IgD-negative memory B cell (primary cell): ENCODE measurements around the gene EIF3B. TPM values are rescaled to one million over a fixed set of nuclear protein-coding genes. Genes with fewer than 3 reads are reported as not detected.
A peak's percentile ranks its signal among the peaks of the same experiment; 100 is the strongest.
"Not testable (repeated sequence)": the region's sequence is repeated elsewhere in the genome, so short reads cannot be mapped to it uniquely, and the experiment has no call there.

Experiments
- H3K27ac Mint-ChIP-seq, 3 donors: one replicate each; pipeline ENCODE4 v1.8.0; 2020 to 2022; ENCODE audit warnings: mild to moderate bottlenecking in 3 of 3, mixed read lengths in 3 of 3, moderate library complexity in 1 of 3
- H3K27me3 Mint-ChIP-seq: one replicate; pipeline ENCODE4 v1.8.0; 2021; ENCODE audit warnings: mixed read lengths
- H3K36me3 Mint-ChIP-seq: one replicate; pipeline ENCODE4 v1.8.0; 2020; ENCODE audit warnings: mild to moderate bottlenecking, mixed read lengths
- H3K4me1 Mint-ChIP-seq, 3 donors: one replicate each; pipeline ENCODE4 v1.8.0; 2020 to 2022; ENCODE audit warnings: mixed read lengths in 3 of 3, mild to moderate bottlenecking in 1 of 3
- H3K4me3 Mint-ChIP-seq, 4 donors: one replicate each; pipeline ENCODE4 v1.8.0; 2020 to 2022; ENCODE audit warnings: mild to moderate bottlenecking in 4 of 4, mixed read lengths in 4 of 4, moderate library complexity in 3 of 4
- H3K9me3 Mint-ChIP-seq, 3 donors: one replicate each; pipeline ENCODE4 v1.8.0; 2020 to 2021; ENCODE audit warnings: mixed read lengths in 3 of 3, mild to moderate bottlenecking in 1 of 3
- polyA plus RNA-seq: library from polyadenylated mRNA; unstranded; fragments of 300-500 nt; fragmentation: Illumina TruSeq; gene quantifications from one replicate; pipeline ENCODE4 v1.2.3, GENCODE V29; 2021

The EIF3B gene
- polyA plus RNA-seq, 1 donor from 2014 or later: 84.4 TPM

DNA sequence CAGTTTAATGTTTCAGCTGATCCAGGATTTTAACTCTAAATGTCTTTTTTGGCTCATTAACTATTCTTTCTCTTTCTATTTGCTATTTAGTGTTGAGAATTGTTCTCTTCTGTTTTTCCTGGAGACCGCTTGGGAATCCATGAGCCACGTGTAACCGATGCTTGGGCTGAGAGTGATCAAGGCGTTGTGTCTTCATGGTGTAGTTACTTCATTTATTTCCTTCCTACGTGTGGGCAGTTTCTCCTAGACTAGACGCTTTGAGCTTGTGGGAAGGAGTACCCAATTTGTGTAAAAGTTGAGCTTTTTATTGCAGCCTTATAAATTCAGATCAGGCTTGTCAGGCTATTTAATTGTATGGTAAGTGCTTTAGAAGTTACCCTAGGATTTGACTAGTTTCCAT, 2.9 kb downstream of the EIF3B start:
- Mint-ChIP-seq H3K27me3 (no peaks in the 10 kb centered on the region), H3K4me1 (peaks cover 10 to 35% (median 34%) of the 10 kb centered on the region in 3 donors), H3K9me3 (no peaks in the 10 kb centered on the region), H3K27ac (peak overlapping the region in 1 of 3 donors; percentile 1), H3K36me3 (no peaks in the 10 kb centered on the region), H3K4me3 (peak overlapping the region in 3 of 4 donors; percentile 18 to 93 (median 33))

DNA sequence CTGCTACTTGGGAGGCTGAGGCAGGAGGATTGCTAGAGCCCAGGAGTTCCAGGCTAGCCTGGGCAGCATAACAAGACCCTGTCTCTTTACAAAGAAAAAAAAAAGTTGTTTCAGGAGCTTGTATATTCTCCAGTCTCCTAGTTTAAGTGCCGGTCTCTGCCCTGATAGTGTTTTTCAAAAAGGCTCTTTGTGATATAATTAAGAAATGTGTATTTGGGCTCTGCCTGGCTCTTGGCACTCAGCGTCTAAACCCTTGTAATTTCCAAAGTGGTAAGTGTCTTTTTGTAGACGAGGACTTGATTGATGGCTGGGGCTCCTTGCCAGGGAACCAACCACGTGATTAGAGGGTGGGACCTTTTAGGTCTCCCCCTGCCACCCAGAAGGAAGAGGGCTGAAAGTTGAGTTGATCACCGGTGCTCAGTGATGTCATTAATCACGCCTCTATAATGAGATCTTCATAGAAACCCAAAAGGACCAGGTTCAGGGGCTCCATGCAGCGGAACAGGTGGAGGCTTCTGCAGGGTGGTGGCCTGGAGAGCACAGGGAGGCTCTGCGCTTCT, 4.4 kb downstream of the EIF3B start:
- H3K27ac Mint-ChIP-seq: peak overlapping the region in 2 of 3 donors; percentile 31 to 51
- H3K4me3 Mint-ChIP-seq: peak overlapping the region in 1 of 4 donors; percentile 33
- H3K9me3 Mint-ChIP-seq: no peaks in the 10 kb centered on the region
- H3K4me1 Mint-ChIP-seq: peaks cover 10 to 33% (median 29%) of the 10 kb centered on the region in 3 donors
- H3K27me3 Mint-ChIP-seq: no peaks in the 10 kb centered on the region
- H3K36me3 Mint-ChIP-seq: no peaks in the 10 kb centered on the region

- Mint-ChIP-seq H3K27me3 (no peaks in the 10 kb centered on the region), H3K4me1 (peaks cover 10 to 31% (median 29%) of the 10 kb centered on the region in 3 donors), H3K4me3 (peak overlapping the region in 2 of 4 donors; percentile 12 to 33), H3K9me3 (no peaks in the 10 kb centered on the region), H3K27ac (peak overlapping the region in 2 of 3 donors; percentile 31 to 51), H3K36me3 (no peaks in the 10 kb centered on the region)
Observed at GRCh38 chr7:2359610-2360009, 5.0 kb downstream of the EIF3B start.

DNA sequence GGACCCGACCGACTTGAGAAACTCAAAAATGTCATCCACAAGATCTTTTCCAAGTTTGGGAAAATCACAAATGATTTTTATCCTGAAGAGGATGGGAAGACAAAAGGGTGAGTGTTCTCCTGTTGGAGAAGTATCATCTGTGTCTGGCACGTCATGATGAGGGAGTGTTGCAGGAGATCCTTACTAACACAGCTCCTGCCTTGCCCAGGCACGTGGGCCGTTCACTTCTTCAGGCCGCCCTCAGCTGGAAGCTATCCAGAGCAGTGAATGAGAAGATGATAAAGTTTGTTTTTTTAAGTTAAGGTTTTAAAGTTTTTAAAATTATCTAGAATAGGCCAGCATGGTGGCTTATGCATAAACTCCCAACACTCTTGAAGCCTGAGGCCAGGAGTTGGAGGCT, 6.2 kb downstream of the EIF3B start:
- Mint-ChIP-seq H3K9me3 (no peaks in the 10 kb centered on the region), H3K4me3 (no peak overlapping the region), H3K27me3 (no peaks in the 10 kb centered on the region), H3K27ac (peak overlapping the region in 1 of 3 donors; percentile 21), H3K4me1 (peaks cover 8 to 31% (median 27%) of the 10 kb centered on the region in 3 donors), H3K36me3 (no peaks in the 10 kb centered on the region)

- H3K27me3 Mint-ChIP-seq: no peaks in the 10 kb centered on the region
- H3K4me1 Mint-ChIP-seq: peaks cover 4 to 21% (median 16%) of the 10 kb centered on the region in 3 donors
- no peak overlapping the region for H3K4me3 Mint-ChIP-seq
- H3K36me3 Mint-ChIP-seq: no peaks in the 10 kb centered on the region
- no peaks in the 10 kb centered on the region for H3K9me3 Mint-ChIP-seq
- H3K27ac Mint-ChIP-seq: peak overlapping the region in 1 of 3 donors; percentile 19
Observed at GRCh38 chr7:2362385-2363088, 7.9 kb downstream of the EIF3B start.

DNA sequence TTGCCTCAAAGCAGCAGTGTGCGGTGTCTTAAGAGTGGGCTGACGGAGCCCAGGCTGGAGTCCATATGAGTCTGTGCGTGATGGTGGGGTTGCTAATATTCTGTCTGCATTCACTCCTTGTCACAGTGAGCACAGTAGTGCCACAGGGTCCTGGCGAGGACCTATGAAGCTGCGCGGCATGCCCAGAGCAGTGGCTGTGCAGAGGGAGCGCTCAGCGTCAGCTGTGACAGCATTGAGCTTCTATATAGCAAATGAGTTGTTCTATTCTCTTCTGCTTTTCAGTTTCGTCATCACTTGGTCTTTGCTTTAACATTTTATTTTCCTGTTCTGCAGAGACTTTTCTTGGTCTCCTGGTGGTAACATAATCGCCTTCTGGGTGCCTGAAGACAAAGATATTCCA, 14.5 kb downstream of the EIF3B start:
- Mint-ChIP-seq H3K4me3 (no peak overlapping the region), H3K27ac (no peak overlapping the region), H3K4me1 (peaks cover 0 to 1% (median 0%) of the 10 kb centered on the region in 3 donors), H3K9me3 (no peaks in the 10 kb centered on the region), H3K36me3 (peaks cover 5% of the 10 kb centered on the region), H3K27me3 (no peaks in the 10 kb centered on the region)

GRCh38 chr7:2371329-2371728, 16.7 kb downstream of the EIF3B start:
- Mint-ChIP-seq H3K36me3 (peaks cover 5% of the 10 kb centered on the region), H3K4me1 (peaks cover 0 to 2% (median 1%) of the 10 kb centered on the region in 3 donors), H3K27ac (no peak overlapping the region), H3K27me3 (no peaks in the 10 kb centered on the region), H3K9me3 (no peaks in the 10 kb centered on the region), H3K4me3 (no peak overlapping the region)

- Mint-ChIP-seq H3K27me3 (no peaks in the 10 kb centered on the region), H3K9me3 (no peaks in the 10 kb centered on the region), H3K4me1 (peaks cover 0 to 2% (median 1%) of the 10 kb centered on the region in 3 donors), H3K27ac (peak overlapping the region in 1 of 3 donors; percentile 50), H3K36me3 (peaks cover 5% of the 10 kb centered on the region), H3K4me3 (no peak overlapping the region)
Observed at GRCh38 chr7:2372724-2373123, 18.1 kb downstream of the EIF3B start.

DNA sequence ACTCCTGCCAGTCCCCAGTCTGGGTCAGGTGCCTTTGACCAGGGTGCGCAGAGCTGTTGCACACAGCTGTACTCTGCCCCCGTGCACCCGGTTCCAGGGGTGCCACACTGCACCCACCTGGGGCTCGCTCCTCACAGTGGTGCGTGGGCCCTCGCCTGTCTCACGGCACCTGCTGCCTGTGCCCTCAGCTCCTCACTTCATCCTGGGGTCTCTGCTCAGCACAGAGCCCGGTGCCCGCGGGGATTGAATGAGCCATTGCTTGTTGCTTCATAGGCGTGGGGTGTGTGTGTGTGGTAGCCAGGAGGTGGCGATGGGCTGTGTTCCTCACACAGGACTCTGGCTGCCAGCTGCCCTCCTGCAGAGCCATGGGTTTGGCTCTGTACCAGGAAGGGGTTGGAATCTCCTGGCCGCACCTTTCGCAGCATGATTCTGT, 18.5 kb downstream of the EIF3B start:
- Mint-ChIP-seq H3K36me3 (peaks cover 5% of the 10 kb centered on the region), H3K27ac (no peak overlapping the region), H3K4me1 (peaks cover 0 to 2% (median 1%) of the 10 kb centered on the region in 3 donors), H3K27me3 (no peaks in the 10 kb centered on the region), H3K4me3 (no peak overlapping the region), H3K9me3 (no peaks in the 10 kb centered on the region)

GRCh38 chr7:2373646-2374045, 19.0 kb downstream of the EIF3B start:
- H3K4me3 Mint-ChIP-seq: no peak overlapping the region
- H3K27ac Mint-ChIP-seq: no peak overlapping the region
- H3K9me3 Mint-ChIP-seq: no peaks in the 10 kb centered on the region
- H3K27me3 Mint-ChIP-seq: no peaks in the 10 kb centered on the region
- peaks cover 5% of the 10 kb centered on the region for H3K36me3 Mint-ChIP-seq
- peaks cover 0 to 2% (median 1%) of the 10 kb centered on the region in 3 donors for H3K4me1 Mint-ChIP-seq

GRCh38 chr7:2374401-2374800, 19.8 kb downstream of the EIF3B start:
- no peak overlapping the region for H3K4me3 Mint-ChIP-seq
- no peaks in the 10 kb centered on the region for H3K9me3 Mint-ChIP-seq
- no peaks in the 10 kb centered on the region for H3K27me3 Mint-ChIP-seq
- H3K36me3 Mint-ChIP-seq: peaks cover 5% of the 10 kb centered on the region
- H3K27ac Mint-ChIP-seq: no peak overlapping the region
- peaks cover 0 to 2% (median 1%) of the 10 kb centered on the region in 3 donors for H3K4me1 Mint-ChIP-seq

- H3K36me3 Mint-ChIP-seq: peaks cover 5% of the 10 kb centered on the region
- H3K9me3 Mint-ChIP-seq: no peaks in the 10 kb centered on the region
- peaks cover 0 to 2% (median 1%) of the 10 kb centered on the region in 3 donors for H3K4me1 Mint-ChIP-seq
- H3K27me3 Mint-ChIP-seq: no peaks in the 10 kb centered on the region
- H3K4me3 Mint-ChIP-seq: no peak overlapping the region
- no peak overlapping the region for H3K27ac Mint-ChIP-seq
Observed at GRCh38 chr7:2374830-2375728, 20.5 kb downstream of the EIF3B start.

DNA sequence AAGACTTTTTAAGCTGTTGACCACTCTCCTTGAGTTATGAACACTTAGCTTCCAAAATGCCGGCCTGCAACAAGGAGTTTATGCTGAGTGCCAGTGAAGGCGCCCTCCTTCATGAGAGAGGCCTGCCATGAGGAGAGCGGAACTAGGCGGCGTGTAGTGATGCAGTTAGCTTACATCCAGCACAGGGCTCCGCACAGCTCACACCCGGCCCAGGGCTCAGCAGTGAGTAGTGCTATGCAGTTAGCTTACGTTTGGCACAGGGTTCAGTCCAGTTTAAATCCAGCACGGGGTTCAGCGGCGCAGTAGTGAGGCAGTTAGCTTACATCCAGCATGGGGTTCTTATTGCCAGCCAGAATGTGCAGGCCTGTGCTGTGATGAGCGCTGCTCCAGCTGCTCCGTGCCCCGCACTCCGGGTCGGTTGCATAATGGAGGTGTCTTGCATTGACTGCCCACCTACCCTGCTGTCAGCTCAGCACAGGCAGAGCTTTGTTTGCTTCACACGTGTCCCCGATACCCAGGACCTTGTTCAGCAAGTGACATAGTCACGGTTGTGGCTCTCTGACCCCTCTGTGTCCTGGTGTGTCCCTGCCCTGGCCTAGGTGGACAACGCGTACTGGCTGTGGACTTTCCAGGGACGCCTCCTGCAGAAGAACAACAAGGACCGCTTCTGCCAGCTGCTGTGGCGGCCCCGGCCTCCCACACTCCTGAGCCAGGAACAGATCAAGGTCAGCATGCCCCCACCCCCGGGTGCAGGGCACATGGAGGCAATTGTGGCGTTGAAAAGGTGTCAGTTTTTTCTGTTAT, 21.9 kb downstream of the EIF3B start:
- Mint-ChIP-seq H3K9me3 (no peaks in the 10 kb centered on the region), H3K27me3 (no peaks in the 10 kb centered on the region)

DNA sequence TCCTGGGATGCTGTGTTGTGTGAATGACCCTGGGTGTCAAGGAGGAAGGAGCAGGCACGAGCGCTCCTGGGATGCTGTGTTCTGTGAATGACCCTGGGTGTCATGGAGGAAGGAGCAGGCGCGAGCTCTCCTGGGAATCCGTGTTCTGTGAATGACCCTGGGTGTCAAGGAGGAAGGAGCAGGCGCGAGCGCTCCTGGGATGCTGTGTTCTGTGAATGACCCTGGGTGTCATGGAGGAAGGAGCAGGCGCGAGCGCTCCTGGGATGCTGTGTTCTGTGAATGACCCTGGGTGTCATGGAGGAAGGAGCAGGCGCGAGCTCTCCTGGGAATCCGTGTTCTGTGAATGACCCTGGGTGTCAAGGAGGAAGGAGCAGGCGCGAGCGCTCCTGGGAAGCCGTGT, 22.9 kb downstream of the EIF3B start:
- H3K27ac Mint-ChIP-seq: not testable (repeated sequence)

More for the DNA sequence above, 21.9 kb downstream of the EIF3B start:
- peaks cover 0 to 2% (median 1%) of the 10 kb centered on the region in 3 donors for H3K4me1 Mint-ChIP-seq
- no peak overlapping the region for H3K4me3 Mint-ChIP-seq
- peaks cover 5% of the 10 kb centered on the region for H3K36me3 Mint-ChIP-seq
- H3K27ac Mint-ChIP-seq: no peak overlapping the region

More for the DNA sequence above, 22.9 kb downstream of the EIF3B start:
- H3K27me3 Mint-ChIP-seq, H3K4me1 Mint-ChIP-seq, H3K4me3 Mint-ChIP-seq, H3K9me3 Mint-ChIP-seq, H3K36me3 Mint-ChIP-seq: not testable (repeated sequence)
